GM11168 (cell line): ENCODE data around the gene TBCD.

Experiments used
- in situ Hi-C: fragments of 300-500 bp; cut with MboI; formaldehyde crosslinking; loops from one replicate; pipeline ENCODE4 v1.12.0; 2022; ENCODE audit warnings: low sequenced_read_pairs; ENCODE audit not compliant: unreplicated experiment

TBCD gene

DNA sequence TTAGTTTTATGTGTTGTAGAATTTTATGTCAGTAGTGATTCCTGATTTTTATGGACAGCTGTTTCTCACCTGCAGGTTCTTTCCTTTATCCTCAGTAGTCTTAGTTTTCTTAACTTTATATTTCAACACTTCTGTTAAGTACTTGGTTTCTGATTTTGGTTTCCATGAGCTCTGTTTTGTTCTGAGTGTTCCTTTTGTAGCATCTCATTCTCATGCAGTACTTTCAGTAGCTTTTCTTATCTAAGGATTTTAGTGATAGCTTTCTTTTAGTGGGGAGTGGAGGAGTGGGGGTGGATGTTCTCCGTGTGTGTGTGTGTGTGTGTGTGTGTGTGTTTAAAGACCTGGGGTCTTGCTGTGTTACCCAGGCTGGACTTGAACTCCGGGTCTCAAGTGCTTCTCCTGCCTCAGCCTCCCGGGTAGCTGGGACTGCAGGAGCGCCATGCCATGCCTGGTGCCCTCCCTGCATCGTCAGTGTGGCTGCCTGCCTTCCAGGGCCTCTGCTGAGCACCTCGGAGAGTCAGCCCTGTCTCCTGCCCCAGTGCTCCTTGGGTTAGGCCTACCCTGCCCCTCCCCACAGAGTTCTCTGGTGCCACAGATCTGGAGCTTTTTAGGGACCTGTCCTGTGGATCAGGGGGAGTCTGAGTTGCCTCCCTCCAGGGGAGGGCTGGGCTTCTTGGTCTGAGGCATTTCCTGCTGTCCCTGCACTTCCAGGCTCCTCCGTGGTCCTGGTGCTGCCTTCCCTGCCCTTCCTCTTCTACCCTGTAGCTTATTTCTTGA is 92.2 kb downstream of the TBCD start:
- in situ Hi-C loops: no loop called here

DNA sequence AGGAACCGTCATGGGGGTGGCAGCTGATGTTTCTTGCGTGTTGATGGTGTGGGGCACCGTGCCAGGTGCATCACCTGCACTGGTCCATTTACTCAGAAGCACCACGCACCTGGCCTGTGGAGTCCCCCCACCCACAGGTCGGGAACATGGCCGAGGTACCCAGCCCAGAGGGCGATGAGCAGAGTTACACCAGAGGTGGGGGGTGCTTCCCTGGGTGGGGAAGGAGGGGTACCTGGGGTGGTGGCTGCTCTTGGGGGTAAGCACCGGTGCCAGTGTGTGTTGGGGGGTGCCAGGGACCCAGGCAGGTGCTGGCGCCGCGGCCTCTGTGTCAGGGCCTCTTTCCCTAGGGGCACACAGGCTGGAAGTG is 92.9 kb downstream of the TBCD start:
- in situ Hi-C loops: no loop called here

DNA sequence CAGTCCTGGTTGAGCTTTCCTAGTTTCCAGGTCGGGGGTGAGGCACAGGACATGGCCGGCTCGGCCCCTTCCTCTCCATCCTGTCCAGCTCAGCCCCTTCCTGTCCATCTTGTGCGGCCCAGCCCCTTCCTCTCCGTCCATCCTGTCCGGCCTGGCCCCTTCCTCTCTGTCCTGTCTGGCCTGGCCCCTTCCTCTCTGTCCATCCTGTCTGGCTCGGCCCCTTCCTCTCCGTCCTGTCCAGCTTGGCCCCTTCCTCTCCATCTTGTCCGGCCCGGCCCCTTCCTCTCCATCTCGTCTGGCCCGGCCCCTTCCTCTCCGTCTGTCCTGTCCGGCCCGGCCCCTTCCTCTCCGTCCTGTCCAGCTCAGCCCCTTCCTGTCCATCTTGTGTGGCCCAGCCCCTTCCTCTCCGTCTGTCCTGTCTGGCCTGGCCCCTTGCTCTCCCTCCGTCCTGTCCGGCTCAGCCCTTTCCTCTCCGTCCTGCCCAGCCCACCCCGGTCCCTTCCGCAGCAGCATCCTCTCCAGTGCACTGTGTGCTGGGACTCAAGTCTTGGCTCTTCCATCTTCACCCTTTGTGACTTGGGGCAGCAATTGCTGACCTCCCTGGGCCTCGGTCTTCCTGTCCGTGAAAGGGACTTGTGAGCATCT is 93.4 kb downstream of the TBCD start:
- in situ Hi-C loops: no loop called here

DNA sequence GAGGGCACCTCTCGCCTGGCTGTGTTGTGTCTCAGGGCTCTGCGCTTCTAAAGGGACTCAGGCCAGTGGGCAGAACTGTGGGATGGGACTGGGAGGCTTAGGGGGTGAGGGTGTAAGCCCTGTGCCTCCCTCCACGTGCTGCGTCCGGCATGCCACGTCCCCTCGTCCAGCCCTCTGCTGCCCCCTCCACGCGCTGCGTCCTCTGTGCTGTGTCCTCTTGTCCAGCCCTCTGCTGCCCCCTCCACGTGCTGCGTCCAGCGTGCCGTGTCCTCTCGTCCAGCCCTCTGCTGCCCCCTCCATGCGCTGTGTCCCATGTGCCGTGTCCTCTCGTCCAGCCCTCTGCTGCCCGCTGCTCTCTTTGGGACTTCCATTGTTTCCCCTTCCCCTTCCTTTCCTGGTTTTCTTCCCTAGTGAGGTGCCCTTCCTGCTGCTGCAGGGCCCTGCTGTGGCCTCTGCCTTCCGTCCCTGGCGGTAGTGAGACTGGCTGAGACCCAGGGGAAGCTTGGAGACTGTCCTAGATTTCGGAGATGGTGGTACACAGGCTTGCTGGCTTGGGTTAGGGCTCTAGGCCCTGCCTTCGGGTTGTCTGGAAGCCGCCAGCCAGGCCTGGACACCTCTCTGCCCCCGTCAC is 94.3 kb downstream of the TBCD start:
- in situ Hi-C loops: no loop called here

DNA sequence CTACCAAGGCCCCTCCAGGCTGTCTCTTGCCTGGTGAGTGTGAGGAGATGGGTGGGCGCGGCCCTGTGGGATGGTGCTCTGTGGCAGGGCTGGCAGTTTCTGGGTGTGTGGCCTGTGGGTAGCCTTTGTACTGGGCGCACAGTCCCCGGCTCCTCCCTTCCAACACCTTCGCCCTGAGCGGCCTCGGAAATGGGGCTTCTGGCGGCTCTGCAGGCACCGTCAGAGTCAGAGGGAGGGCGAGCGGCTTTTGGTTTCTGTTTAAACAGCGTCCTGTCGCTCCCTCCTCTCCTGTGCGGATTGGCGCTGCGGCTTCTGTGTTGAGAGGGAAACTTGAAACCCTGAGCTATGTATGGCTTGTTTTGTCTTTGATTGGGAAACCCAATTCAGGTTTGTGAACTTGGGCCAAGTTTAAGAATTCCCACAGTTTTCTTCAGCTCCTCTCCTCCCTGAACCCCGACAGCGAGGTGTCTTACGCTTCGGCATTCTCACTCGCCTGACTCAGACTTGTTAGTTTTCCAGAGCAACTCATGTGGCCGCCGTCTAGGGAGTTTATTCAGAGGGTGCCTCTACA is 96.2 kb downstream of the TBCD start:
- in situ Hi-C loops: no loop called here

DNA sequence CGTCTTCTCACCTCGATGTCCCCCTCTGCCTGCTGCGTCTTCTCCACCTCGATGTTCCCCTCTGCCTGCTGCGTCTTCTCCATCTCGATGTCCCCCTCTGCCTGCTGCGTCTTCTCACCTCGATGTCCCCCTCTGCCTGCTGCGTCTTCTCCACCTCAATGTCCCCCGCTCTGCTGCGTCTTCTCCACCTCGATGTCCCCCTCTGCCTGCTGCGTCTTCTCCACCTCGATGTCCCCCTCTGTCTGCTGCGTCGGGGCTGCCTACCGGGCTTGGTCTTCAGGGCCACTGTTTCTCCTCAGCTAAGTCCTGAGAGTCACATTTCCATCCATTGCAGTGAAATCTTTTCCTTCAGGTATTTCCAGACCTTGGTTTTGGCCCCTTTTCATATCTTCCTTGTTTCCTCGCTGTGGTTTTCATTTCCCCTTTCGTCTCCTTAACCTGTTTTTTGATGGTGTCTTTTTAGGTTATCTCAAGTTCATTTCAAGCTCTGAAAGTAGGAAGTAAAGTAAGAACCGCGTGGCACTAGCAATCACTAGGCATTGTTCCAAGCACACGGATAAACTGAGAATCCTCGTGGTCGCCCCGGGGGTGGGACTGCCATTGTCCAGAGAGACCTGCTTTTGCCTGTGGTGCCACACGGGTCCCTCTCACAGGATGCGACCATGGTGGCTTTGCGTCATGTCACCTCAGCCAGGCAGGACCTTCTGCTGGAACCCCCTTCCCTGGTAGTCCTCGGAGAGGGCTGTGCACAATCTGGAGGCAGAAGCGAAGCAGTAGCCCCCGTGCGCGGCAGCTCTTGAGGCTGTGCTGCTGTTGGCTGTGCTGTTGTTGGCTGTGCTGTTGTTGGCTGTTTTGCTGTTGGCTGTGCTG is 97.4 kb downstream of the TBCD start:
- in situ Hi-C loops: no loop called here

DNA sequence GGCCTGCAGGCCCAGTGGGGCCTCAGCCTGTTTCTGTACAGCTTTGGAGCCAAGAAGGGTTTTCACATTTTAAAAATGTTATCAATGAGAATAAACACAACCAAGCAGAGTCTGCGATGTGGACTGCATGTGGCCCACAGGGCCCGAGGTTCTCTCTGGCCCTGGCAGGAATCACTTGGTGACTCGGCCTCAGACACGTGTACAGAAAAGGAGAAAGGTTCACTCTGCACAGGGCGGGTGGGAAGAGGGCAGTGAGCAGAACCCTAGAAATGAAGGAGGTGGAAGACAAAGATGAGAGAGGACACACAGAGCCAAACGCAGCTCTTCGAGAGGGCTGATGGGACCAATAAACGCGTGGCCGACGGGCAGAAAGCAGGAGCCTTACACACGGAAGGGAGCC is 99.5 kb downstream of the TBCD start:
- in situ Hi-C loops: no loop called here

DNA sequence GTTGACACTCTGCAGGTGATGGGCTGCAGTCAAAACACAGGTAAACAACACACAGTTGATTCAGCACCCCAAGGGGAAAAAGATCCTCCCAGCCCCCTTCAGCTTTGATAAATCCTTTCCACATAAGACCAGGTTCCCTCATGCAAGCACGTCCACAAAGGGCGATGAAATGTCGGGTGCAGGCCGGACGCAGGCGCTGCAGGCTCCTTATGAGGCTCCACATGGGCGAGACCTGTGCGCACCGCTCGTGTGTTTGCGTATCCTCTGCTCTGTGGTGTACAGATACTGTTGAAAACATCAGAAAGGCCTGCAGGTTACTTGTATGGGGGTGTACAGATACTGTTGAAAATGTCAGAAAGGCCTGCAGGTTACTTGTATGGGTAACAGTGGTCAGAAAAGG is 102.4 kb downstream of the TBCD start:
- in situ Hi-C loops: no loop called here

DNA sequence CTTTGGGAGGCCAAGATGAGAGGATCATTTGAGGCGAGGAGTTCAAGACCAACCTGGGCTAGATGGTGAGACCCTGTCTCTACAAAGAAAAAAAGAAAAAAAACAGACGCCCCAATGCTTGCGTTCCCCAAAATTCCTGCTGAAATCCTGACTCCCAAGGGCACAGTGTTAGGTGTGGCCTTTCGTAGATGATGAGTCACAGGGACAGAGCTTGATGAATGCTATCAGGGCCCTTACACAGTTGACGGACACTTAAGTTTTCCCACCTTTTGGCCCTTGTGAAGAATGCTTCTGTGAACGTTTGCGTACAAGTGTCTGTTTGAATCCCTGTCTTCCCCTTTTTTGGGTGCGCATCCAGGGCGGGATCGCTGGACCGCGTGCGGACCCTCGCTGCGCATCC is 104.5 kb downstream of the TBCD start:
- in situ Hi-C loops: no loop called here

DNA sequence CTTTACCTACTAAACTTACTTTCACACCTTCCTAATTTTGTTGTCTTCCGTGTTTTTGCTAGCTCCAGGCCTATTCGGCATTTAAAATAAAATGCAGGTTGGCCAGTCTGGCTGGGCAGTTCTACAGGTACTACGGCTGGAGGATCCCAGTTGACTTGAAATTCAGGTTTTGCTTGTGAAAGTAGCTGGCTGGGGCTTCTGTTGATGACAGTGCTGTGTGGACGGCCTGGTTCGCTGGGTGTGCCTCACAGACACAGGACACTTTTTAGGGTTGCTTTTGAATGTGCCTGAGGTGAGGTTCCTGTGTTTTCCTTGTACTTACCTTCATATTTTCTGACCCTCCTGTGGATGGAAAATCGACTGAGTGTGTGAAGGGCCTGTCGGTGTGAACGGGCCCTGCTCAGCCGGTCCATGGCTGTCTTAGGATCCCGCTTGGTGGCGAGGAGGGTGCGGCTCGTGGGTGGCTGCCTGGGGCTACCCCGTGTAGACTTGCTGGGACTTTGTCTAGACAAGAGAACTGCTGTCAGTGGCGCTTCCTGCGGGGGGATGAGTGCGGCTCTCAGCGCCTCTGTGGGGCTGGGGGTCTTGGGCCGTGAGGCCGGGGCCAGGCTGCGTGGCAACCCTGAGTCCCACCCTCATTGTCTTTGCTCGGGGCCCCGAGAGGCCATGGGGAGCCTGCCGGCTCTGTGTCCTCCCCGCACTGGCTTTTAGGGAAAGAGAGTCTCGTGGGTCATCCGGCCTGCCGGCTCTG is 106.7 kb downstream of the TBCD start:
- in situ Hi-C loops: no loop called here

DNA sequence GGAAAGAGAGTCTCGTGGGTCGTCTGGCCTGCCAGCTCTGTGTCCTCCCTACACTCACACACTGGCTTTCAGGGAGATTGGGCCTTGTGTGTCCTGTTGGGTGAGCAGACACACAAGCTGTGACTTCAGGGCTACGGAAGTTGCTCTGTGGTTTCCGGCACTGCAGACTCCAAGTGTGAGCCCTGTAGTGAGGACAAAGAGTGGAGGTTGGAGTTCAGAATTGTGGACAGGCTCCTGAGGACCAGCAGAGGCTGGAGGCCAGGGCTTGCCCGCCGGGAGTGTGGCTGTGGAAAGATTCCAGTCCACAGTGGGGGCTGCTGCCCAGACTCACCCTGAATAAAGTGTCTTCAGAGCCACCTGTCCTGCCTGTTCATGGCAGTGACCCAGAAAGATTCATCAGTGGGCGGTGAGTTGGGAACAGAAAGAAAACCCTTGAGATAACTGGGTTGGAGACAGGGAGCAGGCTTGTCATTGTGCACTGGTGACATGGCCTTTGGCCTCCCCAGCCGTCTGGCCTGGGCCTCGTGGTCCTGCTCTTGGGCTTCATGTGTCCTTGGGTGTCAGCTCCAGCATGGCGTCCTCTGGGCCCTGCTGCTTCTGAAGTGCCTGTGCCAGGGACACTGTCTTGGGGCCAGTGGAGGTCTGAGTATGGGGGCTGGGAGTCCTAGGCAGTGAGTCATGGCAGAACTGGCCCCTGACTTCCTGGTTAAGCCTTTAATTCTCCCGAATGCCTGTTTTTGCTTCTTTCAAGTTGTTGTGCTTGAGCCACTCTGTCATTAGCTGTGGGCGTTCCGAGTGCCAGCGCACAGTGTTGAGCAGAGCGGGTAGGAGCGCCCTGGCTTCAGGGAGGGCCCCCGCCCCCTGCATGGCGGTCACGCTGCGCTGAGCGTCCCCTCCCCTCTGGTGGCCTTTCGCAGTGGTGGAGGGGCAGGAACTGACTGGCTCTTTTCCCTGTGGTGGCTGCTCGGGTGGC is 107.9 kb downstream of the TBCD start:
- in situ Hi-C loops: no loop called here

DNA sequence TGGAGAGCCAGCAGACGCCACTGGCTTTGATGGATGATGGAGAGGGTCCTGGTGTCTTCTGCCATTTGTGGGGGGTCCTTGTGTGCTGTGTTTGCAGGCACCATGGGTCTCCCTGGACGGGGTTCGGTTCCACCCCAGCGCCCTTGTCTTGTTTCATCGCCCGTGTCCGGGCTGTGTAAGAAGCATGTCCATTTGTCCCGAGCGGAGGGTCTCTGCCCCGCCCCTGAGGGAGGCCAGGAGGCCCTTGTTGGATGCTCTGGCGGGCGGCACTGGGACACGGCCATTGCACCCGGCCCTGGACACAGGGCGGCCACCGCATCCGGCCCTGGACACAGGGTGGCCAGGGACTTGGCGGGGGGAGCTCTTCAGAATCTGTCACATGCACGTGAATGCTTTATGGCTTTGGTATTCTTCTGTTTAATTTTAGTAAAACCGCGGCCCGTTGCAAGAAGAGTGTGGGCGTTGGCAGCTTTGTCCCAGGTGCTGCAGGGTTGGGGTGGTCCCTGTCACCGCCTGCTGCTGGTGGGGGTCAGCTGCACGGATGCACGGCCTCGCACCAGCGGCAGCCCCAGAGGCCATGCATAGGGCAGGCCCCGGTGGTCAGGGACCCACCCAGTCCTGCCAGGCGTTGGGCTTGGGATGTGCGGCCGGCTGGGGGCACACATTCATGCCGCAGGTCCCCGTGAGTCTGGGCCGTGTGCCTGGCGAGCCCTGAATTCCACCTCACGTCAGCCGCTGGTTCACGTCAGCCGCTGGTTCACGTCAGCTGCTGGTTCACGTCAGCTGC is 108.9 kb downstream of the TBCD start:
- in situ Hi-C loops: no loop called here

DNA sequence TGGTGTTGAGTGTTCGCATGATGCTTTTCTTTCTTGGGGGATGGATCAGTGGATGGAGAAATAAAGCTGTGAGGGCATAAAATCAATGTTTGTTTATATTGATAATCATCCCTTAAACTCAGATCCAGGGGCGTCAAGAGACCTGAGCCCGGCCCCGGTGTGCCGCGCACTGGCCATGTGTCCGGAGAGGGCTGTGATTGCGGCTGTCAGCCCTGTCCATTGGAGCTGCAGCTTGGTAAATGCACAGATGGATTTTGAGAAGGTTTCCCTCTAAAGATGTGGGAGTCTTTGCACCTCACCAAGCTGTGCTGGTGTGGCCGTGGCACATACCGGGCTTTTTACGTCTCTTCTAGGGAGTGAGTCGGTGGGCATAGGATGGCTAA is 109.5 kb downstream of the TBCD start:
- in situ Hi-C loops: no loop called here

DNA sequence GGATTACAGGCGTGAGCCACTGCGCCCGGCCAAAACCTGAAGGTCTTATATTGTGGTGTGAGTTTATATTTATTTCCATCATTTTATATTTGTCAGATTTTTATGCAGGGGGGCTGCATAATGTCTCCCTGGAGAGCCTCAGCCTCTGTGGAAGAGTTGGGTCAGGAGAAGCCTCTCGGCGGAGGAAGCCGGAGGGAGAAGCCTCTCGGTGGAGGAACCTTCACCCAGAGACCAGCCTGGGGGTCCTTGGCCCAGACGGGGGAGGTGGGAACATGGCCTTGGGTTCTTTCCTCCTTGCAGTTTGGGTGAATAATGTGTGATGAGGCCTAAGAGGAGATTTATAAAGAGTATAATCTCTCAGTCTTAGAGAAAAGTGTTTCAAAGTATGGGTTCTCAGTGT is 110.3 kb downstream of the TBCD start:
- in situ Hi-C loops: no loop called here

DNA sequence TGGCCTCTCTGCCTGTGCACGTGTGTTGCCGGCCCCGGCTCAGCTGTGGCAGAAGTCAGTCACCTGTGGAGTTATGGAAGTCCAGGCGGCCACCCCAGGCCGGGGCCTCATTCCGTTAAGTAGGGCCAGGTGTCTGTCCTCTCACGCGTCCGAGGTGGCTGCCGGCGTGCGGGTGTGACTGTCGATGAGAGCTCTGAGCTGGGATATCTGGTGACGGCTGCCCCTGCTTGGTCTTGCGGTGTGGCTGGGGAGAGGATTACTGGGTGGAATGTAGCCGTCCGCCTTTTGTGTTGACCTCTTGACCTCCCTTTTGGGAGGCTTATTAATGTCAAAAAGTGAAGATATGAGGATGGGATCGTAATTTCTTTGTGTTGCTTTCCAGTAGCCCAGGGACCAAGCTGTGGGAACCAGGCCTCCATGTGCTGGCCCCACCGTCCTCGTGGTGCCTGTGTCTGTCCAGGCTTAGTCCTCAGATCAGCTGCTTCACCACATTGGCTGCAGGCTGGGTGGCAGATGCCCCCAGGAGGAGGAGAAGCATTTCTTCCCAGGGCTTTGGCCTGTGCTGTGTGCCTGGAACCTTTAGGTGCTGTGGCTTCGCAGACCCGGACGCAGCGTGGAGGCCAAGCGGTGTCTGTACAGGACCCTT is 111.0 kb downstream of the TBCD start:
- in situ Hi-C loops: no loop called here

DNA sequence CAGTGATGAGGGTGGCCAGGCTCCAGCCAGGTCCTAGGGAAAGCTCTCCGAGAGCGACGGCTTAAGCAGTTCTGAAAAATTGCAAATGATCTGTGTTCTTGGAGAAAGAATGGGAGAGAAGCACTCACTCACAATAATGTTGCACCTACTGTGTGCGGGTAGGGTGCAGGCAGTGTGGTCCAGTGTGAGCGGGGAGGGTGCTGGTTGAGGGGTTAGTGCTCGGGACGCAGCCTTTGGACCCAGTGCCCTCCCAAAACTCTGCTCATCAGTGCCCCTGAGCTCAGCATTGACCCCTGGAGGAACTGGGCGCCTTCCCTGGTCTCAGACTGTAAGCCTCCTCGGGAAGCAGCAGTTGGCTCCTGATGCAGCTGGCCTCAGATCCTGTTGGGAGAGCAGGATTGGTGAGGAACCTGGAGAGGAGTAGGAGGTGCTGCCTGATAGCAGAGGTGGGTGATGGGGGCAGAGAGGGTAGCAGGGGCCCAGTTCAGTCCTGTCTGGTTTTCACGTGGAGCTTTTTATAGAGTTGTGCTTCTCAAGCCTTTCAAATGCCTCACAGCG is 111.6 kb downstream of the TBCD start:
- in situ Hi-C loops: no loop called here
